WERI-Rb-1 (cell line): ENCODE measurements around the gene FGFR2.

ENCODE experiments used
- DNase-seq: peaks from one replicate; pipeline ENCODE4 v3.0.0-alpha.2; 2020
- H3K27ac ChIP-seq: fragments of 250-450 bp; sonication (Bioruptor Pico); 2 replicates; pipeline ENCODE4 v1.5.1; 2020; ENCODE audit warnings: mild to moderate bottlenecking, moderate library complexity
- H3K27me3 ChIP-seq: fragments of 250-450 bp; sonication (Bioruptor Pico); 2 replicates; pipeline ENCODE4 v1.5.1; 2021; ENCODE audit warnings: mild to moderate bottlenecking, low read depth, moderate library complexity; ENCODE audit not compliant: insufficient read depth, severe bottlenecking
- H3K36me3 ChIP-seq: fragments of 250-450 bp; sonication (Bioruptor Pico); 2 replicates; pipeline ENCODE4 v1.5.1; 2020; ENCODE audit warnings: mild to moderate bottlenecking, moderate library complexity
- H3K4me3 ChIP-seq: 2 replicates; pipeline ENCODE4 v1.5.1; 2011; ENCODE audit warnings: low read depth, mild to moderate bottlenecking, control low read depth, low read length
- H3K9me3 ChIP-seq: fragments of 250-450 bp; sonication (Bioruptor Pico); 2 replicates; pipeline ENCODE4 v1.5.1; 2021; ENCODE audit warnings: mild to moderate bottlenecking, moderate library complexity; ENCODE audit not compliant: severe bottlenecking
- CTCF ChIP-seq: IDR thresholded peaks from 2 replicates; pipeline ENCODE4 v1.5.1; 2011; ENCODE audit warnings: low read depth, mild to moderate bottlenecking, control low read depth, inconsistent platforms, low read length

Gene FGFR2

GRCh38 chr10:121595806-121596688, 2.2 kb downstream of the FGFR2 start:
- TF ChIP-seq CTCF = no peak
- Histone ChIP-seq H3K4me3 (peak overlapping the region; percentile 85; the same call in 1 of the 2 replicates), H3K36me3 (peaks cover 9% of the 10 kb centered on the region; the same call in 1 of the 2 replicates), H3K9me3 (no peaks in the 10 kb centered on the region), H3K27me3 (no peaks in the 10 kb centered on the region), H3K27ac (no peak overlapping the region; the same call in 1 of the 2 replicates)
- peak; percentile 69 for DNase-seq

- Histone ChIP-seq H3K9me3 (no peaks in the 10 kb centered on the region), H3K27ac (no peak overlapping the region), H3K36me3 (peaks cover 9% of the 10 kb centered on the region; the same call in 1 of the 2 replicates), H3K27me3 (no peaks in the 10 kb centered on the region), H3K4me3 (no peak overlapping the region; the same call in 1 of the 2 replicates)
- TF ChIP-seq CTCF = no peak
- DNase-seq = no peak
Measured at GRCh38 chr10:121595351-121595805, 2.9 kb downstream of the FGFR2 start.

GRCh38 chr10:121594623-121595350, 3.5 kb downstream of the FGFR2 start:
- Histone ChIP-seq H3K36me3 (peaks cover 9% of the 10 kb centered on the region; the same call in 1 of the 2 replicates), H3K9me3 (no peaks in the 10 kb centered on the region), H3K27ac (no peak overlapping the region), H3K4me3 (no peak overlapping the region), H3K27me3 (no peaks in the 10 kb centered on the region)
- TF ChIP-seq CTCF = no peak
- DNase-seq = no peak

- Histone ChIP-seq H3K4me3 (no peak overlapping the region), H3K27ac (no peak overlapping the region), H3K27me3 (no peaks in the 10 kb centered on the region)
Measured at GRCh38 chr10:121594076-121594475, 4.2 kb downstream of the FGFR2 start.

More at GRCh38 chr10:121594076-121594475, 4.2 kb downstream of the FGFR2 start:
- no peak for DNase-seq
- H3K9me3 ChIP-seq = no peaks in the 10 kb centered on the region
- no peak for TF ChIP-seq CTCF
- peaks cover 9% of the 10 kb centered on the region; the same call in 1 of the 2 replicates for H3K36me3 ChIP-seq
